ENCODE data around the gene ZBED2.

- TF ChIP-seq, protein P1, sequence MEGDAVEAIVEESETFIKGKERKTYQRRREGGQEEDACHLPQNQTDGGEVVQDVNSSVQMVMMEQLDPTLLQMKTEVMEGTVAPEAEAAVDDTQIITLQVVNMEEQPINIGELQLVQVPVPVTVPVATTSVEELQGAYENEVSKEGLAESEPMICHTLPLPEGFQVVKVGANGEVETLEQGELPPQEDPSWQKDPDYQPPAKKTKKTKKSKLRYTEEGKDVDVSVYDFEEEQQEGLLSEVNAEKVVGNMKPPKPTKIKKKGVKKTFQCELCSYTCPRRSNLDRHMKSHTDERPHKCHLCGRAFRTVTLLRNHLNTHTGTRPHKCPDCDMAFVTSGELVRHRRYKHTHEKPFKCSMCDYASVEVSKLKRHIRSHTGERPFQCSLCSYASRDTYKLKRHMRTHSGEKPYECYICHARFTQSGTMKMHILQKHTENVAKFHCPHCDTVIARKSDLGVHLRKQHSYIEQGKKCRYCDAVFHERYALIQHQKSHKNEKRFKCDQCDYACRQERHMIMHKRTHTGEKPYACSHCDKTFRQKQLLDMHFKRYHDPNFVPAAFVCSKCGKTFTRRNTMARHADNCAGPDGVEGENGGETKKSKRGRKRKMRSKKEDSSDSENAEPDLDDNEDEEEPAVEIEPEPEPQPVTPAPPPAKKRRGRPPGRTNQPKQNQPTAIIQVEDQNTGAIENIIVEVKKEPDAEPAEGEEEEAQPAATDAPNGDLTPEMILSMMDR (IDR thresholded peaks at IDR 0.05) = no peak
- no peak for TF ChIP-seq POLR2A (IDR thresholded peaks at IDR 0.05)
These were observed 23.8 kb upstream of the ZBED2 start for GRCh38 chr3:111618945-111619344.

All from heart left ventricle (tissue), 13 donors.